ENCODE results near the gene BBS2. TPM values are rescaled to one million over a fixed set of nuclear protein-coding genes. Genes with fewer than 3 reads are reported as not detected.

BBS2 gene
- total RNA-seq, 1 experiment from 2014 or later, result 36.4 TPM

GRCh38 chr16:56549744-56550385 lies 30.0 kb upstream of the BBS2 start:
- H3K27ac Mint-ChIP-seq (ENCODE audit: unreplicated experiment), result no peak overlapping the region
- no peaks in the 10 kb centered on the region for H3K9me3 Mint-ChIP-seq (ENCODE audit: low read depth, unreplicated experiment)
- BruUV-seq (replicated peaks), result no TSS peak
- CTCF ChIA-PET, result no interaction called here
- no peak for TF ChIP-seq CTCF (IDR thresholded peaks at IDR 0.05; ENCODE audit: unreplicated experiment)
- H3K27me3 Mint-ChIP-seq (ENCODE audit: unreplicated experiment), result peaks cover 77% of the 10 kb centered on the region
- H3K36me3 Mint-ChIP-seq (ENCODE audit: insufficient read depth, unreplicated experiment), result no peaks in the 10 kb centered on the region
- no peak overlapping the region for H3K4me3 Mint-ChIP-seq (ENCODE audit: low read depth, unreplicated experiment)
- no peak for DNase-seq
- intact Hi-C loops (cut with micrococcal nuclease; ENCODE audit: unreplicated experiment), result no loop called here
- H3K4me1 Mint-ChIP-seq (ENCODE audit: low read depth, unreplicated experiment), result no peaks in the 10 kb centered on the region

GRCh38 chr16:56549161-56549560 lies 29.3 kb upstream of the BBS2 start:
- no peaks in the 10 kb centered on the region for H3K4me1 Mint-ChIP-seq (ENCODE audit: low read depth, unreplicated experiment)
- H3K9me3 Mint-ChIP-seq (ENCODE audit: low read depth, unreplicated experiment), result no peaks in the 10 kb centered on the region
- peaks cover 70% of the 10 kb centered on the region for H3K27me3 Mint-ChIP-seq (ENCODE audit: unreplicated experiment)
- intact Hi-C loops (cut with micrococcal nuclease; ENCODE audit: unreplicated experiment), result no loop called here
- no peak overlapping the region for H3K4me3 Mint-ChIP-seq (ENCODE audit: low read depth, unreplicated experiment)
- CTCF ChIA-PET, result no interaction called here
- no peak overlapping the region for H3K27ac Mint-ChIP-seq (ENCODE audit: unreplicated experiment)
- no peak for TF ChIP-seq CTCF (IDR thresholded peaks at IDR 0.05; ENCODE audit: unreplicated experiment)
- BruUV-seq (replicated peaks), result no TSS peak
- no peaks in the 10 kb centered on the region for H3K36me3 Mint-ChIP-seq (ENCODE audit: insufficient read depth, unreplicated experiment)
- DNase-seq, result no peak

GRCh38 chr16:56547949-56548567 lies 28.2 kb upstream of the BBS2 start:
- H3K27me3 Mint-ChIP-seq (ENCODE audit: unreplicated experiment), result peaks cover 59% of the 10 kb centered on the region
- no TSS peak for BruUV-seq (replicated peaks)
- H3K27ac Mint-ChIP-seq (ENCODE audit: unreplicated experiment), result no peak overlapping the region
- intact Hi-C loops (cut with micrococcal nuclease; ENCODE audit: unreplicated experiment), result no loop called here
- CTCF ChIA-PET, result no interaction called here
- H3K4me3 Mint-ChIP-seq (ENCODE audit: low read depth, unreplicated experiment), result no peak overlapping the region
- no peaks in the 10 kb centered on the region for H3K36me3 Mint-ChIP-seq (ENCODE audit: insufficient read depth, unreplicated experiment)
- H3K4me1 Mint-ChIP-seq (ENCODE audit: low read depth, unreplicated experiment), result no peaks in the 10 kb centered on the region
- H3K9me3 Mint-ChIP-seq (ENCODE audit: low read depth, unreplicated experiment), result no peaks in the 10 kb centered on the region
- no peak for TF ChIP-seq CTCF (IDR thresholded peaks at IDR 0.05; ENCODE audit: unreplicated experiment)
- DNase-seq, result no peak

GRCh38 chr16:56547120-56547948 lies 27.5 kb upstream of the BBS2 start:
- BruUV-seq (replicated peaks), result no TSS peak
- CTCF ChIA-PET, result interaction anchor here (0.7 kb wide), 1 partner anchor 10 kb away, joined by 4 read pairs; no protein-coding TSS in a partner anchor
- H3K27me3 Mint-ChIP-seq (ENCODE audit: unreplicated experiment), result peaks cover 59% of the 10 kb centered on the region
- H3K27ac Mint-ChIP-seq (ENCODE audit: unreplicated experiment), result no peak overlapping the region
- DNase-seq, result no peak
- no peaks in the 10 kb centered on the region for H3K36me3 Mint-ChIP-seq (ENCODE audit: insufficient read depth, unreplicated experiment)
- intact Hi-C loops (cut with micrococcal nuclease; ENCODE audit: unreplicated experiment), result no loop called here
- H3K4me1 Mint-ChIP-seq (ENCODE audit: low read depth, unreplicated experiment), result no peaks in the 10 kb centered on the region
- H3K9me3 Mint-ChIP-seq (ENCODE audit: low read depth, unreplicated experiment), result no peaks in the 10 kb centered on the region
- no peak for TF ChIP-seq CTCF (IDR thresholded peaks at IDR 0.05; ENCODE audit: unreplicated experiment)
- no peak overlapping the region for H3K4me3 Mint-ChIP-seq (ENCODE audit: low read depth, unreplicated experiment)
